Panc1 (cell line): ENCODE measurements around the gene KLHDC1.

Experiments used
- POLR2AphosphoS5 ChIP-seq: IDR thresholded peaks from 2 replicates; pipeline ENCODE4 v1.6.1; 2012; ENCODE audit warnings: mild to moderate bottlenecking, low read depth, low read length, moderate library complexity
- SIN3A ChIP-seq: IDR thresholded peaks from 2 replicates; pipeline ENCODE4 v1.6.1; 2012; ENCODE audit warnings: low read depth, mild to moderate bottlenecking, low read length, moderate library complexity, borderline replicate concordance; ENCODE audit not compliant: insufficient read depth

DNA sequence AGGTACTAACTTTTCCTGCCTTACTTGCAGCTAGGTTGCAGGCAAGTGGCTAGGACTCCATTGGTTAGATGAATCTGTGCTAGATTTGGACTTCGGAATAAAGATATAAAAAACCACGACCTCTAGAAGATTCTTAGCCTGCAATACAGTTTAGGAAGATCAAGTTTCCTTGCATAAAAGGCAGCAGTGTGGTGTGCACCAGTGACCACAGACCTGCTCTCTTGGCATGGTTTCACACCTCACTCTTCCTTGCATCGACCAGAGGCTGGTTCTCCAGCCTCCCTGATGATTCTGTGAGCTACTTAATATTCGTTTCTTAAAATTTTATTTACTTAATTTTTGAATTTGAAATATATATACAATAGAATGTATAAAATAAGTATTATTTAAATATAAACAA lies 9.8 kb downstream of the KLHDC1 start:
- TF ChIP-seq POLR2AphosphoS5 = no peak
- no peak for TF ChIP-seq SIN3A
